Ovary (tissue), 9 donors: Measurements from ENCODE around the gene TMEM80. TPM values are rescaled to one million over a fixed set of nuclear protein-coding genes. Genes with fewer than 3 reads are reported as not detected.

Source experiments
- DNase-seq, 5 donors: peaks; one replicate each; pipeline ENCODE4 v3.0.0-alpha.2; 2019 to 2020
- H3K27ac ChIP-seq, 2 donors: fragments of 200-600 bp; one replicate each; pipeline versions ENCODE4 v1.5.1 to v1.8.0; 2019 to 2022
- H3K27me3 ChIP-seq: fragments of 200-600 bp; one replicate; pipeline ENCODE4 v1.8.0; 2022
- H3K36me3 ChIP-seq: fragments of 200-600 bp; sonication (generic); one replicate; pipeline ENCODE4 v1.5.1; 2019
- H3K4me1 ChIP-seq: one replicate; pipeline ENCODE4 v1.8.1; 2013; ENCODE audit warnings: mild to moderate bottlenecking, moderate library complexity; ENCODE audit not compliant: insufficient read depth
- H3K4me3 ChIP-seq: fragments of 200-600 bp; sonication (generic); one replicate; pipeline ENCODE4 v1.5.1; 2017
- H3K9me3 ChIP-seq, 2 donors: fragments of 200-600 bp in 1 of 2; sonication (generic) in 1 of 2; one replicate each; pipeline versions ENCODE4 v1.5.1 to v1.8.1; 2013 to 2019; ENCODE audit warnings: mild to moderate bottlenecking in 1 of 2, moderate library complexity in 1 of 2
- CTCF ChIP-seq, 3 donors: fragments of 450-650 bp in 2 of 3; fragments of 200-600 bp in 1 of 3; IDR thresholded peaks; one replicate each; pipeline versions ENCODE4 v1.5.1 to v1.8.0; 2016 to 2022; ENCODE audit warnings: antibody characterized with exemption in 3 of 3, mild to moderate bottlenecking in 1 of 3
- EP300 ChIP-seq: sonication (generic); formaldehyde crosslinking; IDR thresholded peaks from one replicate; pipeline ENCODE4 v1.6.1; 2017; ENCODE audit warnings: antibody characterized with exemption
- POLR2A ChIP-seq: fragments of 450-650 bp; IDR thresholded peaks from one replicate; pipeline ENCODE4 v1.6.1; 2017; ENCODE audit warnings: antibody characterized with exemption, mild to moderate bottlenecking, moderate library complexity
- WGBS, 3 donors: extraction: QIAGEN DNeasy Blood & Tissue Kit in 1 of 3; methylation state at CpG; one replicate each; pipeline versions ENCODE4 v1.1.5 to v1.1.7; 2013 to 2017; 5-methylcytosine and 5-hydroxymethylcytosine counted together
- intact Hi-C, 4 donors: fragments of 100-400 bp; cut with DNase I; formaldehyde crosslinking; loops; one replicate each; pipeline versions ENCODE4 v1.11.0 to v1.15.1; 2022 to 2023
- polyA plus RNA-seq, 2 donors: library from polyadenylated mRNA; stranded (reverse); fragments of 200-250 nt in 1 of 2; fragments of 350-450 nt in 1 of 2; fragmentation: Illumina TruSeq in 1 of 2; extraction: RNeasy Lipid Tissue Mini Kit (QIAGEN cat#74804) in 1 of 2; gene quantifications; one replicate each; pipeline ENCODE4 v1.2.3, GENCODE V29; 2013 to 2014
- total RNA-seq, 7 donors: library from RNA; depleted of rRNA in 2 of 7; stranded (reverse); fragments of >200 nt in 2 of 7; fragmentation: NEBNext Ultra II Directional in 3 of 7; extraction: Animal tissue kit (Norgen Biotek cat#: 25700) in 3 of 7; gene quantifications; one replicate each; pipeline versions ENCODE4 v1.1.0 to v1.2.4, GENCODE V29; 2016 to 2023
- donor health status: DM: no; HTN: no; CAD: no; lungs with moderate emphysema.
- donor health status: DM: no; HTN: no; CAD: no.
- donor health status: Bipolar disorder and iron deficiency.
- donor health status: DM: yes; HTN: yes; CAD: no.
- donor health status: DM: no; HTN: no; CAD: no.
- donor health status: DM: yes; HTN: yes; CAD: no.

Gene TMEM80
- total and polyA plus RNA-seq, 9 donors, result 15.4 to 38.0 (median 30.5) TPM

- WGBS, 3 donors, result 36 to 39% (median 38%) methylated on average over 30 of the region's 30 CpGs
- H3K9me3 ChIP-seq, result no peaks in the 10 kb centered on the region
- peaks cover 34% of the 10 kb centered on the region for H3K4me1 ChIP-seq
- H3K27ac ChIP-seq, result peak overlapping the region; percentile 31 to 61
- peak; percentile 50 to 65 (median 61) for DNase-seq
- H3K36me3 ChIP-seq, result no peaks in the 10 kb centered on the region
- intact Hi-C loops, result loop anchor here in 1 of 4 donors (5.0 kb wide), 1 partner anchor 1200 kb away; no protein-coding TSS in a partner anchor
- H3K27me3 ChIP-seq, result no peaks in the 10 kb centered on the region
- peak overlapping the region; percentile 70 for H3K4me3 ChIP-seq
- TF ChIP-seq CTCF (IDR thresholded peaks at IDR 0.05) (no peak), EP300 (no peak), POLR2A (no peak)
These were observed 11.6 kb downstream of the TMEM80 start for GRCh38 chr11:706957-707816.

- intact Hi-C loops, result loop anchor here in 1 of 4 donors (5.0 kb wide), 1 partner anchor 1199 kb away; no protein-coding TSS in a partner anchor
- Histone ChIP-seq H3K36me3 (no peaks in the 10 kb centered on the region), H3K27ac (peak overlapping the region in 1 of 2 donors; percentile 61), H3K27me3 (no peaks in the 10 kb centered on the region), H3K4me3 (no peak overlapping the region), H3K9me3 (no peaks in the 10 kb centered on the region), H3K4me1 (peaks cover 29% of the 10 kb centered on the region)
- peak in 1 of 5 donors; percentile 38 for DNase-seq
- 82 to 86% (median 84%) methylated on average over 12 to 16 of the region's 16 CpGs for WGBS, 3 donors
- TF ChIP-seq POLR2A (no peak), EP300 (no peak), CTCF (IDR thresholded peaks at IDR 0.05) (no peak)
These were observed 12.3 kb downstream of the TMEM80 start for GRCh38 chr11:707817-708420.

- H3K4me1 ChIP-seq, result peaks cover 23% of the 10 kb centered on the region
- DNase-seq, result peak in 1 of 5 donors; percentile 36
- H3K4me3 ChIP-seq, result no peak overlapping the region
- no peak for TF ChIP-seq EP300
- TF ChIP-seq POLR2A, result no peak
- H3K27me3 ChIP-seq, result no peaks in the 10 kb centered on the region
- no peaks in the 10 kb centered on the region for H3K9me3 ChIP-seq
- WGBS, 3 donors, result 82 to 93% (median 85%) methylated on average over 7 of the region's 7 CpGs
- no peaks in the 10 kb centered on the region for H3K36me3 ChIP-seq
- intact Hi-C loops, result loop anchor here in 1 of 4 donors (5.0 kb wide), 1 partner anchor 1199 kb away; no protein-coding TSS in a partner anchor
- H3K27ac ChIP-seq, result no peak overlapping the region
These were observed 12.9 kb downstream of the TMEM80 start for GRCh38 chr11:708511-708910.

GRCh38 chr11:709109-709997, 13.7 kb downstream of the TMEM80 start:
- H3K4me3 ChIP-seq, result no peak overlapping the region
- no peak for TF ChIP-seq POLR2A
- H3K27ac ChIP-seq, result no peak overlapping the region
- no peaks in the 10 kb centered on the region for H3K9me3 ChIP-seq
- WGBS, 3 donors, result 74 to 84% (median 76%) methylated on average over 20 to 27 of the region's 27 CpGs
- intact Hi-C loops, result loop anchor here in 1 of 4 donors (5.0 kb wide), 1 partner anchor 1198 kb away; no protein-coding TSS in a partner anchor
- H3K27me3 ChIP-seq, result no peaks in the 10 kb centered on the region
- H3K4me1 ChIP-seq, result peaks cover 18% of the 10 kb centered on the region
- no peaks in the 10 kb centered on the region for H3K36me3 ChIP-seq
- DNase-seq, result peak in 2 of 5 donors; percentile 25 to 40

GRCh38 chr11:714436-714835, 18.8 kb downstream of the TMEM80 start:
- no peak for DNase-seq
- H3K9me3 ChIP-seq, result no peaks in the 10 kb centered on the region
- H3K27me3 ChIP-seq, result no peaks in the 10 kb centered on the region
- 96 to 98% (median 97%) methylated on average over 6 of the region's 6 CpGs for WGBS, 3 donors
- no peak overlapping the region for H3K4me3 ChIP-seq
- no peak overlapping the region for H3K27ac ChIP-seq
- no peaks in the 10 kb centered on the region for H3K36me3 ChIP-seq
- peaks cover 2% of the 10 kb centered on the region for H3K4me1 ChIP-seq
- intact Hi-C loops, result no loop called here
- TF ChIP-seq POLR2A, result no peak
- TF ChIP-seq EP300, result no peak
- TF ChIP-seq CTCF (IDR thresholded peaks at IDR 0.05), result no peak
